Epithelial cell of proximal tubule (primary cell): ENCODE data around the gene UBN2. TPM values are rescaled to one million over a fixed set of nuclear protein-coding genes. Genes with fewer than 3 reads are reported as not detected.
"Not testable (repeated sequence)": the region's sequence is repeated elsewhere in the genome, so short reads cannot be mapped to it uniquely, and the experiment has no call there.

Source experiments
- DNase-seq: peaks from one replicate; pipeline ENCODE4 v3.0.0-alpha.2; 2011; ENCODE audit warnings: low read depth
- H3K4me3 ChIP-seq: 2 replicates; pipeline ENCODE4 v1.5.1; 2011; ENCODE audit warnings: low read depth, mild to moderate bottlenecking, low read length
- total RNA-seq: library from RNA; depleted of rRNA; stranded (reverse); fragments of >200 nt; gene quantifications from 2 replicates; pipeline ENCODE4 v1.2.3, GENCODE V29; 2015
- TF ChIP-seq, protein P1 (sequence below): conservative IDR thresholded peaks from 2 replicates; pipeline ENCODE4 v1.5.1; 2012; ENCODE audit warnings: low read depth, mild to moderate bottlenecking, low read length

Gene UBN2
- total RNA-seq, 1 donor from 2014 or later: 2.9 TPM

DNA sequence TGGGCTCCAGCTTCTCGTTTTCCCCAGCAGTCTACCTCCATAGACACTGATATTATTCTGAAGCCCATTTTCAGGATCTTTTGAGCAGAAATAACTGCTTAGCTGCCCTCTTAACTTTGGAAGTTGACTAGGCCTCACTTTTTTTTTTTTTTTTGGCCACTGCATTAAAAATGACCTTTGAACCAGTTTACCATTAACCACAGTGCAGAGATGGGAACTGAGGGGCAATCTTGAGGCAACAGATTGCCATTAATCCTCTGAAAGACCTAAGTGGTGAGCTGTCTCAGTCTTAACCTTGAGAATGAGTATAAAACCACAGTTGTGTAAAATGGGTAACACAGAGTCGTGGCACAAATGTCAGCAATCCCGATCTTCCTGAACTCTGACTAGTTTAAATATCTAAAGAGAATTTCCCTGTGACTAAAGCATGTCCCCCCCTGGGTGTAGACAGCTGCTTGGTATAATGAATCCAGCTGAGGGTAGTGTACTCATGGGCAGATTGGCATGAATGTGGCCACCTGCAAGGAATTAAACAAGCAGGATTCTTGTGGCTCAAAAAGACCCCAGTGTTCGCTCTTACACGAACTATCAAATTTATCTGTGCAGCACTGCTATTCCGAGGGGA lies 64.0 kb downstream of the UBN2 start:
- TF ChIP-seq, protein P1, sequence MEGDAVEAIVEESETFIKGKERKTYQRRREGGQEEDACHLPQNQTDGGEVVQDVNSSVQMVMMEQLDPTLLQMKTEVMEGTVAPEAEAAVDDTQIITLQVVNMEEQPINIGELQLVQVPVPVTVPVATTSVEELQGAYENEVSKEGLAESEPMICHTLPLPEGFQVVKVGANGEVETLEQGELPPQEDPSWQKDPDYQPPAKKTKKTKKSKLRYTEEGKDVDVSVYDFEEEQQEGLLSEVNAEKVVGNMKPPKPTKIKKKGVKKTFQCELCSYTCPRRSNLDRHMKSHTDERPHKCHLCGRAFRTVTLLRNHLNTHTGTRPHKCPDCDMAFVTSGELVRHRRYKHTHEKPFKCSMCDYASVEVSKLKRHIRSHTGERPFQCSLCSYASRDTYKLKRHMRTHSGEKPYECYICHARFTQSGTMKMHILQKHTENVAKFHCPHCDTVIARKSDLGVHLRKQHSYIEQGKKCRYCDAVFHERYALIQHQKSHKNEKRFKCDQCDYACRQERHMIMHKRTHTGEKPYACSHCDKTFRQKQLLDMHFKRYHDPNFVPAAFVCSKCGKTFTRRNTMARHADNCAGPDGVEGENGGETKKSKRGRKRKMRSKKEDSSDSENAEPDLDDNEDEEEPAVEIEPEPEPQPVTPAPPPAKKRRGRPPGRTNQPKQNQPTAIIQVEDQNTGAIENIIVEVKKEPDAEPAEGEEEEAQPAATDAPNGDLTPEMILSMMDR: no peak
- DNase-seq: no peak
- H3K4me3 ChIP-seq: no peak overlapping the region

DNA sequence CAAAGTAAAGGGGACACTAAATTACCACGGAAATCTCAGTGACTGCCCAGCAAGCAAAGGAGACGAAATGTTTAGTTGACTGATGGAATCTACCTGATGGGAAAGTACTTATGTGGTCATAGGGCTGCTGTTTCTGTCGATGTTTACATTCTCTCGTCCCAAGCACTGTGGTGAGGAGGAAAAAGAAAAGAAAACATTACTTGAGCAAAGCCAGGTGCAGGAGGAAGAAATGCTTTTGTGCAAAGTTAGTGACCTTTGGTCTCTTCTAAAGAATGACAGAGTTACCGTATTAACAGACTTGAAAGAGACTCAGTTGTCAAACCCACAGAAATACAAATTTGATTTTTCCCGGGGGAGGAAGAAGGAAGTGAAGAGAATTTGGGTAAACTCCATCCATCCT lies 66.8 kb downstream of the UBN2 start:
- H3K4me3 ChIP-seq: no peak overlapping the region
- DNase-seq: no peak
- TF ChIP-seq, protein P1: no peak

DNA sequence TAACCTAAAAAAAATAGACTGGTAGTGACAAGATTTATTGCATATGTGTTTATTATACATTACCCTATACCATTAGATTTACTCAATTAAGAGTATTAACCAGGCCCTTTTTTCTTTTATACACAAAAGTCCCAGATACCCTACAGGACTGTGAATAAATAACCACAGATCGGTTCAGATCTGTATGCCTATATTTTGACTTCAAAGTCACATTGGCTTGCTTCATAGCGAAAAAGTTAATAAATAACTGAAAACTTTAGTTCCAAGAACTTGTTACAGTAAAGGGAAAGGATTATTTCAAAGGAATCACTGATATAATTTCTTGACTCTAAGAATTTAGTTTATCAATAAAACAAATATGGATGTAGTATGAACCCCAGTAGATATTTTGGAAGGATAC lies 68.3 kb downstream of the UBN2 start:
- no peak for DNase-seq
- TF ChIP-seq, protein P1: no peak
- no peak overlapping the region for H3K4me3 ChIP-seq

DNA sequence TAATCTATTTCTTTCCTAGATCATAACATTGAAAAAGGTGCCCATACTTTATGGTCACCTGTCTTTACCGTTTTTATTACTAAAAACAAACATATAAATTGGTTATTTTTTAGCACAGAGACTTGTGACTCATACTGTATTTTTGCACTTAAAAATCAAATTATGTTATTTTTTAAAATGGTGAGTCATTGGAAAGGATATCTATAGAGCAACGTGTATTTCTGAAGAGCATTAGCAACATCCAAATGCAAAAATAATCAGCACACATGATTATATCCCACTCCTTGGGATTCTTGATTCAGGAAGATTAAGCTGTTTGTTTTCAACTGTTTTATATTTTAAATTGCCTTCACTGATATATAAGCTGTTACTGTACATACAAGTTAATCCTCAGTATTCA lies 69.4 kb downstream of the UBN2 start:
- DNase-seq: no peak
- TF ChIP-seq, protein P1: no peak
- no peak overlapping the region for H3K4me3 ChIP-seq

DNA sequence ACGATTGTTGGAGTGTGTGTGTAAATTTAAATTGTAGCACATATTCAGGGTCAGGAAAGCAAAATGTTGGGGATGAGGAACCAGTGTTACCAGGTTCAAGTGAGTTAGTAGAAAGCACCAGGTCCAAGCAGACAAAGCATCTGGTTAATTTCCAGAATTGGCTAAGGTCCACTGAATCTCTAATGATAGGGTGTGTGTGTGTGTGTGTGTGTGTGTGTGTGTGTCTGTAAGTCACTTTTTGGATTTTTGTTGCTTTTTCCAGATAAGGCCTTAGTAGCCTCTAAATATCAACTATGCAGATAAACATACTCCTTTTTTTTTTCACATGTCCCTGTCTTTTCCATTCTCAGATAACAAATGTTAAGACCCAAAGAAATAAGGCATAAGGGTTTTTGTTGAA lies 73.5 kb downstream of the UBN2 start:
- no peak for DNase-seq
- H3K4me3 ChIP-seq: no peak overlapping the region
- TF ChIP-seq, protein P1: no peak

DNA sequence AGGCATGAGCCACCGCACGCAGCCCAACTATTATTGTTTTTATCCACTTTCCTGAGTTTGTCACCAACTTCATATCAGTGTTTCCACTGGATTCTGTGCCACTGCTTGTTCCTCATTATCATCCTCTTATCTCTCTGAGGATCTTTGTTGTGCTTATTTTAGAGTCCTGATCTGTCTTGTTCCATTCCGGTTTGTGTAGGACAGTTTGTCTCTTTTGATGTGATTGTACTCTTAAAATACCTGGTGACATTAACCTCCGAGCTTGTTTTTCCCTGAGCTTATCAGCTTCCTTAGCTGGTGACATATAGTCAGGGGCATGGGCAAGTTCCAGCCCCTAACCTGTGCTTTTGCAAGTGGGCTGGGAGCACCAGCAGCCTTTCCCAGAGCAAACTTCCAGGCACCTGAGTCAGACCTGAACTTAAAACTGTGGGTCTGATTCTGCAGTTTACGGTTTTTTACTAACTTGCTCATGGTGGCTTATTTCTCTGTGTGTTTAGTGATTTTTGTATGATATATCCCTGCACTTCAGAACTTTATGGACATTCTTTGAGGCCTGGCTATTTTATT lies 87.0 kb downstream of the UBN2 start:
- no peak overlapping the region for H3K4me3 ChIP-seq
- DNase-seq: no peak
- TF ChIP-seq, protein P1: no peak

DNA sequence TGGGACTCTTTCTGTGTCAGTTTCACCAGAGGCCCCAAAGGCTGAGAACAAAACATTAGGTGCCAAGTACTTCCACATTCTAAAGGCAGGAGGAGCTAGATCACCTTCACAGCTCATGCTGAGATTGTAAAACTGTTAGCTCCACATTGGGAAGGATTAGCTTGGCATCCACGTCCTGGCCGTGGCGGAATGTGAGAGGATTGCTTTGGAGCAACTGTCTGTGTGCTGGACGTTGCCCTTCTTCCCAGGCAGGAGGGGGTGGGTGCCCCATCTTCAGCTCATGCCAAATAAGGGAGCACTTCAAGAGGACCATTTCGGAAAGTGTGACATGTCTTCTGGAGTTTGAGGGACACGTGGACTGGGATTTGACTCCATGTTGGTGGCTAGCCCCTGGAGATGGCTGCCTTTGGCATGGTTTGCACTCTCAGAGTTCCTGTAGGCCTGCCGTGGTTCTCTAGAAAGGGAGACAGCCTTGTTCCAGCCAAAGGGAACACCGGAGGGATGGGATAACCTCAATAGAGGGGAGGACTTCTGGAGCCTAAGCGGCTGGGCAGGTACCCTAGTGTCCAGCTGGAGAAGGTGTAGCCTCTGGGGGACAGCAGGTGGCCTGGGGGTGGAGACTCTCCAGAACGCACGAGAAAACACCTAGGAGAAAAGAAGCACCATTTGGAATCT lies 90.2 kb downstream of the UBN2 start:
- TF ChIP-seq, protein P1: peak; percentile 70
- no peak for DNase-seq
- no peak overlapping the region for H3K4me3 ChIP-seq

DNA sequence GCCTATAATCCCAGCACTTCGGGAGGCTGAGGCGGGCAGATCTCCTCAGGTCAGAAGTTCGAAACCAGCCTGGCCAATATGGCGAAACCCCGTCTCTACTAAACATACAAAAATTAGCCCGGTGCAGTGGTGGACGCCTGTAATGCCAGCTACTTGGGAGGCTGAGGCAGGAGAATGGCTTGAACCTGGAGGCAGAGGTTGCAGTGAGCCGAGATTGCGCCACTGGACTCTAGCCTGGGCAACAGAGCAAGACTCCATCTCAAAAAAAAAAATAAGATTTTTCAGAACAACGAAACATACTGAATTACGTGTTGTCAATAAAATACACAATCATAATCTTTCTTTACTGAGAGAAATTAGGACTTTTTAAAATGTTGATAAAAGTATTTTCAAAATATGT lies 93.7 kb downstream of the UBN2 start:
- H3K4me3 ChIP-seq, DNase-seq: not testable (repeated sequence)
